ENCODE measurements around the gene MYL7. TPM values are rescaled to one million over a fixed set of nuclear protein-coding genes. Genes with fewer than 3 reads are reported as not detected.

The MYL7 gene, protein sequence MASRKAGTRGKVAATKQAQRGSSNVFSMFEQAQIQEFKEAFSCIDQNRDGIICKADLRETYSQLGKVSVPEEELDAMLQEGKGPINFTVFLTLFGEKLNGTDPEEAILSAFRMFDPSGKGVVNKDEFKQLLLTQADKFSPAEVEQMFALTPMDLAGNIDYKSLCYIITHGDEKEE
- total RNA-seq = not detected
- polyA plus RNA-seq (2013, experiment 1 of 2) = not detected
- 0.33 TPM for polyA plus RNA-seq (2013, experiment 2 of 2)
- 0 to 0.33 (median 0) reads per million in 172 experiments for total RNA-seq

DNA sequence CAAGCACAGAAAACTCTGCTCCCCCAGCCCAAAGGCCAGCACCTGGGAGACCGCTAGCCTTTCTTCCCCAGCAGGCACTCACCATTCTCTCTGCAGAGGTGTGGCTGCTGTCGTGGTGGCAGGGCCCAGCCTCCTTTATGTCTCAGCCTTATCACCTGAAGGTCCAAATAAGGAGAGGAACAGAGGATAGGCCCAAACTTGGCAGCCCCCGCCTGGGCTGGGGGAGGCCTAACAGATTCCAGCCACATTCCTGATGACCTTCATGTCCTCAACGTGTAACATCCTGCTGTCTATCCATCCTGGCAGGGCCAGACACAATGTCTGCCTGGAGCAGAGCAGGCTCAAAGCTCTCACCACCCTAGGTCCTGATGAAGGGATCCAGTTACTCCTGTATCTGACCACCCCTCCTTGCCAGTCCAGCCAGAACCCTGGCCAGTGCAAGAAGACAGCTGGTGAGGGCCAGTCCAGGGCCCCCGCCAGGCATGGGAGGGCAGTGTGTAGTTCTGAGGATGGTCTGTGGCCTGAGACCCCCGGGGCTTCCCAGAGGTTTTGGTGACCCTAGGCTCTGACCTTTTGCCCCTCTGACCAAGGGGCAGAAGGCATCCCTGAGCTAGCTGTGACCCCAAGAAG is at the start of gene MYL7:
TSS of gene MYL7 (minus strand) at position 112 of the 630 bp plus-strand sequence. CDS start at position 85, 27 bp downstream.
- no peak within 1 kb of the TSS for H3K4me3 Mint-ChIP-seq
- intact Hi-C loops (cut with DNase I, micrococcal nuclease) = no loop called here
- no peak within 1 kb of the TSS for H3K4me3 ChIP-seq (ENCODE audit: low read length)
- H3K4me1 Mint-ChIP-seq (ENCODE audit: low read depth) = peaks cover 7% of the 10 kb centered on the region
- H3K27ac Mint-ChIP-seq = no peak within 1 kb of the TSS
- peaks cover 0 to 8% of the 10 kb centered on the region in 2 experiments for H3K27me3 ChIP-seq (ENCODE audit: control insufficient read depth in 1 of 2, insufficient read depth in 2 of 2, low read length in 2 of 2)
- CTCF ChIA-PET = no interaction called here
- H3K4me1 ChIP-seq (ENCODE audit: insufficient read depth, low read length) = peaks cover 14% of the 10 kb centered on the region
- H3K27ac ChIP-seq (ENCODE audit: low read depth in 1 of 2, low read length in 2 of 2) = no peak within 1 kb of the TSS
- DNase-seq (no peak), ATAC-seq (ENCODE audit: poor library complexity) (no peak)
- TF ChIP-seq, protein P1, sequence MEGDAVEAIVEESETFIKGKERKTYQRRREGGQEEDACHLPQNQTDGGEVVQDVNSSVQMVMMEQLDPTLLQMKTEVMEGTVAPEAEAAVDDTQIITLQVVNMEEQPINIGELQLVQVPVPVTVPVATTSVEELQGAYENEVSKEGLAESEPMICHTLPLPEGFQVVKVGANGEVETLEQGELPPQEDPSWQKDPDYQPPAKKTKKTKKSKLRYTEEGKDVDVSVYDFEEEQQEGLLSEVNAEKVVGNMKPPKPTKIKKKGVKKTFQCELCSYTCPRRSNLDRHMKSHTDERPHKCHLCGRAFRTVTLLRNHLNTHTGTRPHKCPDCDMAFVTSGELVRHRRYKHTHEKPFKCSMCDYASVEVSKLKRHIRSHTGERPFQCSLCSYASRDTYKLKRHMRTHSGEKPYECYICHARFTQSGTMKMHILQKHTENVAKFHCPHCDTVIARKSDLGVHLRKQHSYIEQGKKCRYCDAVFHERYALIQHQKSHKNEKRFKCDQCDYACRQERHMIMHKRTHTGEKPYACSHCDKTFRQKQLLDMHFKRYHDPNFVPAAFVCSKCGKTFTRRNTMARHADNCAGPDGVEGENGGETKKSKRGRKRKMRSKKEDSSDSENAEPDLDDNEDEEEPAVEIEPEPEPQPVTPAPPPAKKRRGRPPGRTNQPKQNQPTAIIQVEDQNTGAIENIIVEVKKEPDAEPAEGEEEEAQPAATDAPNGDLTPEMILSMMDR (IDR thresholded peaks at IDR 0.05) = no peak
- no peaks in the 10 kb centered on the region for H3K9me3 Mint-ChIP-seq
- POLR2A ChIA-PET = no interaction called here
- no peaks in the 10 kb centered on the region for H3K36me3 ChIP-seq (ENCODE audit: insufficient read depth, low read length)
- no peaks in the 10 kb centered on the region for H3K27me3 Mint-ChIP-seq
- peaks cover 0 to 16% of the 10 kb centered on the region in 2 experiments for H3K9me3 ChIP-seq (ENCODE audit: control insufficient read depth in 1 of 2, insufficient read depth in 1 of 2, low read length in 2 of 2)
- H3K36me3 Mint-ChIP-seq (ENCODE audit: low read depth) = no peaks in the 10 kb centered on the region

DNA sequence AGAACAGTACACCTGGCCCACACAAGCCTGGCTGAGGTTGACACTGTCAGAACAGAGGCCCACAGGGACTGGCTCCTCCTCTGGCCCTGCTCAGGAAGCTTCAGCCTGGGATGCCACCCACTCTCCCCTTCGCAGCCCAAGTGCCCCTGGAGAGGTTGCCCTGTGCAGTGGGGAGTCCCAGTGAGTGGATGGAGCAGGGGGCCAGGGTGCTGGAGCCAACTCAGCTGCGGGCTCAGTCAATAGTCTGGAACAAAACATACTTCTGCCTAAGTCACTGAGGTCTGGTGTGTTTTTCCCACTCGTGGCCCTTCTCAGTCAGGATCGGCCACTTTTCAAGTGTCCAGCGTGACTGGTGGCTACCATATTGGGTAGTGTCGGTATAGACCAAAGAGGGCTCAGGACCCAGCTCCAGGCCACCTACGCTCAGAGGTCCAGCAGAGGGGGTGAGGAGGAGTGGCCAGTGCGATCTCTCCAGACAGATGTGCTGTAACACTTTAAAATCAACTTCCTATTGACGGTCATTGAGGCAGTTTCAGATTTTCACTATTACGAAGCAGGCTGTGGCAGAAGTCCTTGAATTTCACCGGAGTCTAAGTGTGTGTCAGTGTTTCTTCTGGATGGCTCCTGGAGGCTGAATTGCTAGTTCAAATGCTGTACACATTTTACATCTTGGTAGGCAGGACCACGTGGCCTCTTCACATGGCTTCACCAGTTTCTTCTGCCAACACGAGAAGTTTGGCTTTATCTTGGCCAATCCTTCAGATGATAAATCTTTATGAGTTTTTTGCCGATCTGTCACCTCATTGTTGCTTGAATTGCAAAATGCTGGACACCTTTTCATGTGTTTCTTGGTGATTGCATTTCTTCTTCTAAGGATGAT is 49.1 kb upstream of the MYL7 start:
- Histone ChIP-seq H3K27ac (ENCODE audit: low read depth in 1 of 2, low read length in 2 of 2) (no peak overlapping the region), H3K4me3 (ENCODE audit: low read length) (no peak overlapping the region), H3K27me3 (ENCODE audit: control insufficient read depth in 1 of 2, insufficient read depth in 2 of 2, low read length in 2 of 2) (no peaks in the 10 kb centered on the region), H3K36me3 (ENCODE audit: insufficient read depth, low read length) (no peaks in the 10 kb centered on the region), H3K9me3 (ENCODE audit: control insufficient read depth in 1 of 2, insufficient read depth in 1 of 2, low read length in 2 of 2) (no peaks in the 10 kb centered on the region), H3K4me1 (ENCODE audit: insufficient read depth, low read length) (no peaks in the 10 kb centered on the region)
- Mint-ChIP-seq H3K4me3 (no peak overlapping the region), H3K27ac (no peak overlapping the region), H3K36me3 (ENCODE audit: low read depth) (no peaks in the 10 kb centered on the region), H3K9me3 (no peaks in the 10 kb centered on the region), H3K4me1 (ENCODE audit: low read depth) (no peaks in the 10 kb centered on the region), H3K27me3 (peaks cover 4% of the 10 kb centered on the region)
- DNase-seq (peak in 1 of 14 experiments; percentile 19), ATAC-seq (ENCODE audit: poor library complexity) (no peak)
- CTCF ChIA-PET = no interaction called here
- TF ChIP-seq, protein P1 (IDR thresholded peaks at IDR 0.05) = no peak
- POLR2A ChIA-PET = no interaction called here
- intact Hi-C loops (cut with DNase I, micrococcal nuclease) = no loop called here

DNA sequence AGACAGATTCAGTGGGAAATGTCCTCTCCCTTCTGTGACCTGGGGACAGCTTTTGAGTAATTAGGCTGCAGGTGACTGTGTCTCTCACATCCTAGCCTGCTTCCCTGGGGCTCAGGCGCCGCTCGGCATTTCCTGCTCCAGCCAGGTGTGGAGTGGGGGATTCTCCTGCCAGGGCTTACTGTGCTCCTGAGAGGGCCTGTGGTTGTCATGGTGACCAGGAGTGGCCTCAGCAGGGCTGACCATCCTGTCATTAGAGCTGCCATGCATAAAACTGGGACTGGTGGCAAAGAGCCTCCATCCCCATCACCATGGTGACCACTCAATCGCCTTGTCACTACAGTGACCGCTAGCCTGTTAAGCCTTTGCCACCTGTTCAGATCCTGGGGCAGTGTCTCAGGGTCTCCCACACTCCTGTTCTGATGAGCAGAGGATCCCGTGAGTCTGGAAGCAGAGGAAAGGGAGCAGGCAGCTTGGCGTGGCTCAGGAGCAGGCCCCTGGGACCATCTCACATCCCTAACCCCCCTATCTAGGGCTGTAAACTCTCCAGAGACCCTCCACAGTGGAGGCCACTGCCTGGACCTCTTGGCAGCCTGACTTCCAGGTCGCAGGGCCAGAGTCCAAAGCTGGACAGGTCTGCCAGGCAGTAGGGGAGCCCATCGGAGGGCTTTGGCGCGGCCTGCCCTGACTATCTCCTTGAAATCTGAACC is 48.3 kb upstream of the MYL7 start, which contains the start of gene GCK:
TSS of gene GCK (minus strand) at position 154 of the 707 bp plus-strand sequence. CDS start 486 bp downstream, outside the sequence.
- H3K4me3 ChIP-seq (ENCODE audit: low read length) = no peak within 1 kb of the TSS
- no peaks in the 10 kb centered on the region for H3K9me3 ChIP-seq (ENCODE audit: control insufficient read depth in 1 of 2, insufficient read depth in 1 of 2, low read length in 2 of 2)
- ATAC-seq (ENCODE audit: poor library complexity) (no peak), DNase-seq (peak in 1 of 14 experiments; percentile 11)
- POLR2A ChIA-PET = no interaction called here
- H3K4me1 ChIP-seq (ENCODE audit: insufficient read depth, low read length) = no peaks in the 10 kb centered on the region
- H3K27ac Mint-ChIP-seq = no peak within 1 kb of the TSS
- H3K36me3 Mint-ChIP-seq (ENCODE audit: low read depth) = no peaks in the 10 kb centered on the region
- no peaks in the 10 kb centered on the region for H3K27me3 ChIP-seq (ENCODE audit: control insufficient read depth in 1 of 2, insufficient read depth in 2 of 2, low read length in 2 of 2)
- H3K27me3 Mint-ChIP-seq = peaks cover 4% of the 10 kb centered on the region
- TF ChIP-seq, protein P1 (IDR thresholded peaks at IDR 0.05) = no peak
- no peak within 1 kb of the TSS for H3K27ac ChIP-seq (ENCODE audit: low read depth in 1 of 2, low read length in 2 of 2)
- H3K9me3 Mint-ChIP-seq = no peaks in the 10 kb centered on the region
- intact Hi-C loops (cut with DNase I, micrococcal nuclease) = no loop called here
- CTCF ChIA-PET = no interaction called here
- no peaks in the 10 kb centered on the region for H3K36me3 ChIP-seq (ENCODE audit: insufficient read depth, low read length)
- H3K4me1 Mint-ChIP-seq (ENCODE audit: low read depth) = no peaks in the 10 kb centered on the region
- H3K4me3 Mint-ChIP-seq = no peak within 1 kb of the TSS

Data from CD4-positive, alpha-beta T cell (primary cell).